Smooth muscle cell of the pulmonary artery (primary cell): Measurements from ENCODE around the gene FAF1. TPM values are rescaled to one million over a fixed set of nuclear protein-coding genes. Genes with fewer than 3 reads are reported as not detected.

ENCODE experiments used
- total RNA-seq: library from RNA; depleted of rRNA; stranded (reverse); fragments of >200 nt; gene quantifications from 2 replicates; pipeline ENCODE4 v1.2.3, GENCODE V29; 2014

FAF1 gene
- 45.1 and 45.2 TPM in 2 replicates for total RNA-seq

GRCh38 chr1:50959913-50960844 lies at the start of gene FAF1:
FAF1 (minus strand) TSS chr1:50960267; CDS start chr1:50959811, 456 bp downstream.

GRCh38 chr1:50969611-50970508 lies 9.8 kb upstream of the FAF1 start, which contains the start of gene CDKN2C:
CDKN2C (plus strand) TSS chr1:50970245; CDS start chr1:50970369, 124 bp downstream.

GRCh38 chr1:50422946-50423669 lies 537.0 kb downstream of the FAF1 start, which contains the start of gene DMRTA2:
DMRTA2 (minus strand) TSS chr1:50423443; CDS start chr1:50421536, 1,907 bp downstream.

Other genes with a start within 250 kb of the FAF1 start
- gene CDKN2C, start 10.0 kb upstream of the FAF1 start, total RNA-seq = 4.3 and 17.1 TPM in 2 replicates
- gene C1orf185, start 142.0 kb upstream of the FAF1 start, total RNA-seq = not detected in 2 replicates